Measurements from ENCODE around the gene ZNF471.

Gene ZNF471

GRCh38 chr19:56577719-56578602, 70.3 kb downstream of the ZNF471 start:
- Histone ChIP-seq H3K4me3 (ENCODE audit: low read depth in 1 of 2, low read length in 1 of 2) (no peak overlapping the region), H3K27ac (no peak overlapping the region), H3K27me3 (no peaks in the 10 kb centered on the region), H3K9me3 (peaks cover 75% of the 10 kb centered on the region), H3K4me1 (ENCODE audit: control insufficient read depth in 1 of 2, insufficient read depth in 1 of 2, low read depth in 1 of 2, low read length in 1 of 2) (no peaks in the 10 kb centered on the region), H3K36me3 (no peaks in the 10 kb centered on the region)
- TF ChIP-seq CTCF (IDR thresholded peaks at IDR 0.05), result no peak

Measured in neutrophil (primary cell).